A673 (cell line): Measurements from ENCODE around the gene ARHGEF7. TPM values are rescaled to one million over a fixed set of nuclear protein-coding genes. Genes with fewer than 3 reads are reported as not detected.

Experiments
- BruUV-seq: library from RNA; stranded (reverse); fragments of 400-500 nt; replicated peaks from 2 replicates; lab custom pipeline; 2021; lab: Mats Ljungman, UMichigan
- CTCF ChIA-PET: fragments of 300-600 bp; sonication (Branson Sonifier 250); formaldehyde crosslinking; loops from one replicate; lab custom pipeline; 2022; ENCODE audit warnings: antibody characterized with exemption; lab: Charles Lee
- POLR2A ChIA-PET: fragments of 300-600 bp; sonication (Branson Sonifier 250); formaldehyde crosslinking; loops from one replicate; lab custom pipeline; 2022; ENCODE audit warnings: antibody characterized with exemption; ENCODE audit not compliant: low non-redundant PET; lab: Charles Lee
- DNase-seq: peaks from one replicate; pipeline ENCODE4 v3.0.0-alpha.2; 2015; ENCODE audit warnings: low spot score
- H3K27ac ChIP-seq: fragments of 200-600 bp; sonication (generic); 2 replicates; pipeline ENCODE4 v1.5.1; 2016; ENCODE audit warnings: mixed run types, low read depth, mild to moderate bottlenecking, mixed read lengths, antibody characterized with exemption, low read length; ENCODE audit not compliant: poor library complexity, severe bottlenecking
- H3K27me3 ChIP-seq: fragments of 200-600 bp; sonication (generic); replicated peaks from 2 replicates; pipeline ENCODE4 v1.6.1; 2017; ENCODE audit warnings: mixed run types, low read depth, mild to moderate bottlenecking, mixed read lengths, antibody characterized with exemption, low read length; ENCODE audit not compliant: insufficient read depth, poor library complexity
- H3K36me3 ChIP-seq: fragments of 200-600 bp; sonication (generic); 2 replicates; pipeline ENCODE4 v1.6.1; 2016; ENCODE audit warnings: mixed run types, mild to moderate bottlenecking, mixed read lengths, antibody characterized with exemption, low read length; ENCODE audit not compliant: insufficient read depth, poor library complexity, severe bottlenecking
- H3K4me1 ChIP-seq: fragments of 200-600 bp; sonication (generic); 2 replicates; pipeline ENCODE4 v1.6.1; 2017; ENCODE audit warnings: mixed run types, mild to moderate bottlenecking, mixed read lengths, antibody characterized with exemption, low read length; ENCODE audit not compliant: insufficient read depth, poor library complexity, severe bottlenecking
- H3K4me3 ChIP-seq: fragments of 200-600 bp; sonication (generic); 2 replicates; pipeline ENCODE4 v1.5.1; 2016; ENCODE audit warnings: low read depth, mixed run types, mild to moderate bottlenecking, mixed read lengths, low read length; ENCODE audit not compliant: poor library complexity, severe bottlenecking
- H3K9me3 ChIP-seq: fragments of 200-600 bp; sonication (generic); 2 replicates; pipeline ENCODE4 v1.6.1; 2016; ENCODE audit warnings: mixed run types, low read depth, mild to moderate bottlenecking, mixed read lengths, antibody characterized with exemption, low read length; ENCODE audit not compliant: poor library complexity, severe bottlenecking
- EZH2 ChIP-seq: fragments of 200-600 bp; sonication (generic); IDR thresholded peaks from 2 replicates; pipeline ENCODE4 v1.6.1; 2017; ENCODE audit warnings: borderline replicate concordance, low read depth, mild to moderate bottlenecking, mixed read lengths, antibody characterized with exemption, low read length; ENCODE audit not compliant: poor library complexity, severe bottlenecking
- intact Hi-C: fragments of 100-400 bp; cut with micrococcal nuclease; formaldehyde crosslinking; loops from one replicate; pipeline ENCODE4 v1.10.0; 2022; ENCODE audit not compliant: unreplicated experiment
- total RNA-seq: library from RNA; stranded (reverse); gene quantifications from 2 replicates; pipeline ENCODE4 v1.2.3, GENCODE V29; 2021
- TF ChIP-seq, protein P1 (sequence below): fragments of 300-800, 200-600 bp; sonication (generic); conservative IDR thresholded peaks from 2 replicates; pipeline ENCODE4 v1.5.1; 2017; ENCODE audit warnings: low read depth, mild to moderate bottlenecking, antibody characterized with exemption, low read length, moderate library complexity, mixed read lengths

Gene ARHGEF7
- total RNA-seq, 1 experiment from 2014 or later: 39.9 TPM

DNA sequence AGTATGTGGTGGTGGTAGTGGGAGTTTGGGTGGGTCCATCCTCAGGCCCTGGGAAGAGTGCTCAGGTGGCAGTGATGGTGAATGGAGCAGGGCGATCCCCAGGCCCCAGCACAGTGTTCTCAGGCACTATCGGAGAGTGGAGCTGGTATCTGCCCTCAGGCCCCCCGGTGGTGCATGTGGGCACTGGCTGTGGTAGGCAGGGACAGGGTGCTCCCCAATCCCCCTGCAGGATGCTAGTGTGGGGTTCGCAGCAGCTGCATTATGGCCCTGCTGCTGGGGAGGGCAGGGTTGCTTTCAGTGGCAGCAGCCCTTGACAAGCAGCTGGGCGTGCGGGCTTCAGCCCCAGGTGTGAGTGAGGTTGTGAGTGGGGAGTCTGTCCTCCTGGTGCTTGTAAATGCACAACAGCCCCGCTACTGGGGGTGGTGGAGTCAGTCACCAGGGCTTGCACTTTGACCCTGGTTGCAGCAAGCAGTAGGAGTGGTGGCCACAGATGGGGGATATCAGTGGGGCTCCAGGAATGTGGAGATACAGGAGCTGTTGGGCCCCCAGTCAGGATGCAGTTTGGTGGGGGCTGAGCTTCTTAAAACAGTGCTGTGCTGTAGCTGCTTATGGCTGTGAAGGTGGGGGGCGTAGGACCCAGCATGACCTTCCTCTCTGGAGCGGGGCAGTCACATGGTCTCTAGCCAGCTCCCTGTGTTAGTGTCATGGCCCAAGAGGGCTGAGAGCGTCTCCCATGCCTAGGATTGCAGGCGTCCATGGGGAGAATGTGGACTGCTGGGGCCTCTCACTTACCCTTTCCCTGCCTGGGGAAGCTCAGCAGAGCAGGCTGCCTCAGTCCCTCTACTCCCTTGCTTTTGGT, 38.7 kb upstream of the ARHGEF7 start:
- H3K36me3 ChIP-seq: no peaks in the 10 kb centered on the region
- H3K4me3 ChIP-seq: no peak overlapping the region
- no peak for DNase-seq
- H3K27ac ChIP-seq: no peak overlapping the region
- intact Hi-C loops: no loop called here
- H3K4me1 ChIP-seq: no peaks in the 10 kb centered on the region
- H3K27me3 ChIP-seq: no peaks in the 10 kb centered on the region
- ChIA-PET CTCF (no interaction called here), POLR2A (no interaction called here)
- TF ChIP-seq EZH2: no peak
- TF ChIP-seq, protein P1, sequence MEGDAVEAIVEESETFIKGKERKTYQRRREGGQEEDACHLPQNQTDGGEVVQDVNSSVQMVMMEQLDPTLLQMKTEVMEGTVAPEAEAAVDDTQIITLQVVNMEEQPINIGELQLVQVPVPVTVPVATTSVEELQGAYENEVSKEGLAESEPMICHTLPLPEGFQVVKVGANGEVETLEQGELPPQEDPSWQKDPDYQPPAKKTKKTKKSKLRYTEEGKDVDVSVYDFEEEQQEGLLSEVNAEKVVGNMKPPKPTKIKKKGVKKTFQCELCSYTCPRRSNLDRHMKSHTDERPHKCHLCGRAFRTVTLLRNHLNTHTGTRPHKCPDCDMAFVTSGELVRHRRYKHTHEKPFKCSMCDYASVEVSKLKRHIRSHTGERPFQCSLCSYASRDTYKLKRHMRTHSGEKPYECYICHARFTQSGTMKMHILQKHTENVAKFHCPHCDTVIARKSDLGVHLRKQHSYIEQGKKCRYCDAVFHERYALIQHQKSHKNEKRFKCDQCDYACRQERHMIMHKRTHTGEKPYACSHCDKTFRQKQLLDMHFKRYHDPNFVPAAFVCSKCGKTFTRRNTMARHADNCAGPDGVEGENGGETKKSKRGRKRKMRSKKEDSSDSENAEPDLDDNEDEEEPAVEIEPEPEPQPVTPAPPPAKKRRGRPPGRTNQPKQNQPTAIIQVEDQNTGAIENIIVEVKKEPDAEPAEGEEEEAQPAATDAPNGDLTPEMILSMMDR: no peak
- peaks cover 13% of the 10 kb centered on the region for H3K9me3 ChIP-seq
- BruUV-seq: no TSS peak

DNA sequence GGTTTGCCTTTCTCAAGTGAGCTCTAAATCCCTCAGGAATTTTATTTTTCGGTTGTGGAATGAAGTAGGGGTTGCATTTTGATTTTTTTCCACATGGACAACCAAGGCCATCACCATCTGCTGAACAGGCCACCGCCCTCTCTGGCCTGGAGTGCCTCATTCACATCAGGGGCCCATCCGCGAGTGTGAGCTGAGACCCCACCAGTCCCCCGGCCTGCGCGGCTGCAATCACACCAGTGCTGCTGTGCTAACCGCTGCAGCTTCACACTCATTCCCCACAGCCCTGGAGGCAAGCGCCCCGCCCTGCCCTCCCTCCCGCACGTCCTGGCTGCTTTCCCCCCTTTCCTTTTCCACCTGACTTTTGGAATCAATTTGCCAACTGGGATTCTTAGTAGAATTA, 35.7 kb upstream of the ARHGEF7 start:
- Histone ChIP-seq H3K4me1 (no peaks in the 10 kb centered on the region), H3K27me3 (no peaks in the 10 kb centered on the region), H3K36me3 (no peaks in the 10 kb centered on the region), H3K4me3 (no peak overlapping the region), H3K9me3 (peaks cover 3% of the 10 kb centered on the region), H3K27ac (no peak overlapping the region)
- TF ChIP-seq, protein P1: no peak
- no peak for TF ChIP-seq EZH2
- no TSS peak for BruUV-seq
- intact Hi-C loops: no loop called here
- CTCF ChIA-PET: no interaction called here
- DNase-seq: no peak
- POLR2A ChIA-PET: no interaction called here

DNA sequence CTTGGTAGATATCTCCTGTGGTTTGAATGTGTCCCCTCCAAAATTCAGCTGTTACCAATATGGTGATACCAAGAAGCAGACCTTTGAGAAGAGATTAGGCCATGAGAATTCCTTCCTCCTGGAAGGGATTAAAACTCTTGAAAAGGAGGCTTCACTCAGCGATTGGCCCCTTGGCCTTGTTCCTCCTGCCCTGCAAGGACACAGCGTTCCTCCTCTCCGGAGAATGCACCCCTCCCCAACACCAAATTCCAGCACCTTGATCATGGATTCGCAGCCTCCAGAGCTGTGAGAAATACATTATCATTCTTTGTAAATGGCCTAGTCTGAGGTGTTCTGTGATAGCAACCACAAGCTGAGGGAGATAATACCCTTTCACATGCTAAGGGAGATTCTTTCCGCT, 34.5 kb upstream of the ARHGEF7 start:
- intact Hi-C loops: no loop called here
- no peaks in the 10 kb centered on the region for H3K4me1 ChIP-seq
- H3K9me3 ChIP-seq: no peaks in the 10 kb centered on the region
- TF ChIP-seq EZH2: no peak
- TF ChIP-seq, protein P1: no peak
- ChIA-PET POLR2A (no interaction called here), CTCF (no interaction called here)
- no peak for DNase-seq
- H3K27me3 ChIP-seq: no peaks in the 10 kb centered on the region
- no peak overlapping the region for H3K4me3 ChIP-seq
- no peak overlapping the region for H3K27ac ChIP-seq
- no peaks in the 10 kb centered on the region for H3K36me3 ChIP-seq
- BruUV-seq: no TSS peak
